HG02588 (cell line): ENCODE data around the gene ZNF628.

ENCODE experiments used
- ATAC-seq: cut with Tn5 transposase; IDR thresholded peaks from one replicate; pipeline ENCODE4 v1.9.1; 2021; ENCODE audit warnings: mild to moderate bottlenecking, moderate library complexity; ENCODE audit not compliant: unreplicated experiment

Gene ZNF628

DNA sequence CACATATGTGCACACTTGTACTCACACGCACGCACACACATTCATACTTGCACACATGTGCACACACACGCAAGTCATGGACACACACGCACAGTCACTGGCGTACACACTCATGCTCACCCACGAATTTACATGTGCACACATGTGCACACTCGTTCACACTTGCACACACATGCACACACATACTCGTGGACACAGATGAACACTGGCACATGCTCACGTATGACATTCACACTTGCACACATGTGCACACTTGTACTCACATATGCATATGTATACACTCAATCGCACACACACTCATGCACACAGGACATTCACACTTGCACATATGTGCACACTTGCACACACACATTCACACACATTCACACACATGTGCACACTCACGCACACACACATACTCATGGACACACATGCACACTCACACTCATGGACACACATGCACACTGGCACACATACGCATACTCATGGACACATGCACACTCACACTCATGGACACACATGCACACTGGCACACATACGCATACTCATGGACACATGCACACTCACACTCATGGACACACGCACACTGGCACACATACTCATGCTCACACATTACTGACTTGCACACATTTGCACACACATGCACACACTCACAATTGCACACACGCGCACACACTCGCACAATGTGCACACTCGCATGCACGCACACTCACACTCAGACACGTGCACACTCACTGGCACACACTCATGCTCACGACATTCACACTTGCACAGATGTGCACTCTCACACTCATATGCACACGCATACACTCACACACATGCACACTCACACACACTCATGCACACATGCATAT lies 51.0 kb downstream of the ZNF628 start:
- no peak for ATAC-seq

DNA sequence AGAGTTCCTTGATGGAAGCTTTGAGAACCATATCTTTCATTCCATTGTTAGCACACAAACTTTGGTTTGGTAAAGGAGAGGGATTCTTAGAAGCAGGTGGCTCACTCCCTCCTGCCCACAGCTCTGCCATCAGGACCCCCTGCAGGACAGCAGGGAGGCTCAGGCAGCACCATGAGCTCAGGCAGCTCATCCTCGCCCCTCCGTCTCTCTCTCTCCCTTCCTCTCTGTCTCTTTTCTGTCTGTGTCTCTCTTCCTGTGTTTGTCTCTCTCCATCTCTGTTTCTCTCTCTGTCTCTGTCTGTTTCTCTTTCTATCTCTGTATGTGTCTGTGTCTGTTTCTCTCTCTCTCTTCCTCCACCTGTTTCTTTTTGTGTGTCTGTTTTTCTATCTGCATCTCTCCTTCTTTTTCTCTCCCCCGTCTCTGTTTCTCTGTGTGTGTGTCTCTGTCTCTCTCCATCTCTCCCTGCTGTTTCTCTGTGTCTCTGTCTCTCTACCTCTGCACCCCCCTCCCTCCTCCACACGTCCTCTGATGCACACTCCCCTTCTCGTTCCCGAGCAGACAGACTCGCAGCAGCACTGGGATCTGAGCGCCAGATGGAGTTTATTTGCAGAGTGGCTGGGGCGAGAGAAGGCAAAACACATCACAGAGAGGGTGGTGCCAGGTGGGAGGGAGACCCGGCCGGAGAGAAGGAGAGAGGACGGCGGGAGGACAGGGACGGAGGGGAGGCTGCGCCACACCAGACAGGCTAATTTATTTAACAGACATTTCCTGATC lies 51.8 kb downstream of the ZNF628 start:
- ATAC-seq = no peak

DNA sequence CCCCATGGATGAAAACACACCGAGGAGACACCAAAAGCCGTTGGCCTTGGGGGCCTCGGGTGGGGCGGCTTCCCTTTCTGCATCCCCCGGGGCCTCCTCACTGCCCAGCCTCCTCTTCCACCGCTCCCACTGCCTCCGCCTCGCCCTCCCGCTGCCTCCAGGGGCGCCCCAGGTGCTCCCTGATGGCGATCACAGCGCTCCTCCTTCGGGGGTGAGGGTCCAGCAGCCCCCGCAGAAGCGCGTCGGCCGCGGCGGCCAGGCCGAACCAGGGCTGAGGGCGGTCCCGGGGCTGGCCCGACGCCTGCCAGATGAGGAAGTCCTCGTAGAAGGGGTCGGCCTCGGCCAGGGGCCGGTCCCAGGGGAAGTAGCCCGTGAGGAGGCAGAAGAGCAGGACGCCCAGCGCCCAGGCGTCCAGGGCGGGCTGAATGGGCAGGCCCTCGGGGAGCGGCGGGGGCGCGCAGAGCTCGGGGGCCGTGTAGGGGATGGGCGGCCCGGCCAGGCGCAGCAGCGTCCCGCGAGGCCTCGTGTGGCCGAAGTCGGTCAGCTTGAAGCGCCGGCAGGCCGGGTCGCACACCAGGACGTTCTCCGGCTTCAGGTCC lies 53.3 kb downstream of the ZNF628 start:
- ATAC-seq = no peak

DNA sequence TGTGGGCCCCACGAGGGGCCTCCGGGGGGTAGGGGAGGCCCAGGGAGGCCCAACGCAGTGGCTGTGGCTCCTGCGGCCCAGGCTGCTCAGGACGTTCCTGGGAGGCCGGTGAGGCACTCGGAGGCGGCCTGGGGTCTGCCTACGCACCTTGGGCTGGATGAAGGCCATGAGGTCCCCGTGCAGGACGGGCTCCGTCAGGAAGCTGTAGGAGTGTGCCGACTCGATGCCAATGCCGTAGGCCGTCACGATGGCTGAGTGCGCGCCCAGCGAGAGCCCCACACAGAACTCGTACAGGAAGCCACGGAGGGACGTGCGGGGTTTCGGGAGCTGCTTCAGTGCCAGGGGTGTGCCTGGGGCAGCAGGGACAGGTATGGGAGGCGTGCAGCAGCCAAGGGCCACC lies 54.6 kb downstream of the ZNF628 start:
- no peak for ATAC-seq
